Endothelial cell (in vitro differentiated cells): ENCODE results near the gene SLC12A8. TPM values are rescaled to one million over a fixed set of nuclear protein-coding genes. Genes with fewer than 3 reads are reported as not detected.

Source experiments
- DNase-seq: peaks from one replicate; pipeline ENCODE4 v3.0.0; 2021; ENCODE audit warnings: low spot score
- H3K27ac Mint-ChIP-seq: one replicate; pipeline ENCODE4 v1.8.0; 2021; ENCODE audit warnings: mixed read lengths, inconsistent platforms; ENCODE audit not compliant: unreplicated experiment
- H3K27me3 Mint-ChIP-seq: one replicate; pipeline ENCODE4 v1.8.0; 2021; ENCODE audit warnings: mild to moderate bottlenecking, moderate library complexity, mixed read lengths, inconsistent platforms; ENCODE audit not compliant: unreplicated experiment
- H3K36me3 Mint-ChIP-seq: one replicate; pipeline ENCODE4 v1.8.0; 2021; ENCODE audit warnings: mild to moderate bottlenecking, low read depth, mixed read lengths, inconsistent platforms; ENCODE audit not compliant: unreplicated experiment
- H3K4me1 Mint-ChIP-seq: one replicate; pipeline ENCODE4 v1.8.0; 2021; ENCODE audit warnings: mild to moderate bottlenecking, mixed read lengths, inconsistent platforms; ENCODE audit not compliant: unreplicated experiment
- H3K4me3 Mint-ChIP-seq: one replicate; pipeline ENCODE4 v1.8.0; 2021; ENCODE audit warnings: mild to moderate bottlenecking, mixed read lengths, inconsistent platforms; ENCODE audit not compliant: unreplicated experiment
- H3K9me3 Mint-ChIP-seq: one replicate; pipeline ENCODE4 v1.8.0; 2021; ENCODE audit warnings: mixed read lengths, inconsistent platforms; ENCODE audit not compliant: unreplicated experiment
- CTCF ChIP-seq: fragments of 200-600 bp; sonication (generic); IDR thresholded peaks from one replicate; pipeline ENCODE4 v1.5.0; 2021; ENCODE audit warnings: antibody characterized with exemption; ENCODE audit not compliant: unreplicated experiment
- microRNA-seq: library from miRNA; unstranded; fragments of <30 nt; microRNA quantifications from one replicate; pipeline ENCODE4, GENCODE V29; 2020; ENCODE audit not compliant: unreplicated experiment
- total RNA-seq: library from RNA; stranded (reverse); fragmentation: NEBNext Ultra II Directional; extraction: Animal tissue kit (Norgen Biotek cat#: 25700); gene quantifications from one replicate; pipeline ENCODE4 v1.2.1, GENCODE V29; 2021; ENCODE audit not compliant: unreplicated experiment

SLC12A8 gene
- total RNA-seq, 1 donor from 2014 or later: 0.54 TPM

- Mint-ChIP-seq H3K36me3 (peaks cover 9% of the 10 kb centered on the region), H3K27ac (no peak overlapping the region), H3K4me1 (peaks cover 15% of the 10 kb centered on the region), H3K9me3 (peaks cover 3% of the 10 kb centered on the region), H3K27me3 (no peaks in the 10 kb centered on the region), H3K4me3 (no peak overlapping the region)
- TF ChIP-seq CTCF: no peak
- no peak for DNase-seq
Observed at GRCh38 chr3:125033616-125034015, 178.9 kb downstream of the SLC12A8 start.

GRCh38 chr3:125033135-125033534, 179.4 kb downstream of the SLC12A8 start:
- peaks cover 3% of the 10 kb centered on the region for H3K9me3 Mint-ChIP-seq
- H3K4me1 Mint-ChIP-seq: peaks cover 14% of the 10 kb centered on the region
- H3K4me3 Mint-ChIP-seq: no peak overlapping the region
- DNase-seq: no peak
- no peak for TF ChIP-seq CTCF
- H3K36me3 Mint-ChIP-seq: peaks cover 14% of the 10 kb centered on the region
- H3K27me3 Mint-ChIP-seq: peaks cover 2% of the 10 kb centered on the region
- no peak overlapping the region for H3K27ac Mint-ChIP-seq

- peaks cover 2% of the 10 kb centered on the region for H3K27me3 Mint-ChIP-seq
- H3K9me3 Mint-ChIP-seq: peaks cover 3% of the 10 kb centered on the region
- TF ChIP-seq CTCF: no peak
- H3K27ac Mint-ChIP-seq: no peak overlapping the region
- peaks cover 14% of the 10 kb centered on the region for H3K4me1 Mint-ChIP-seq
- no peak overlapping the region for H3K4me3 Mint-ChIP-seq
- H3K36me3 Mint-ChIP-seq: peaks cover 16% of the 10 kb centered on the region
- DNase-seq: no peak
Observed at GRCh38 chr3:125032683-125033082, 179.9 kb downstream of the SLC12A8 start.

Small RNA genes lying within 50 kb of the gene (microRNA-seq; reads per million reads assigned to microRNA genes)
- 0.28 reads per million for gene MIR5092

Other genes with a start within 250 kb of the SLC12A8 start
- gene HEG1, start 156.8 kb downstream of the SLC12A8 start, total RNA-seq: 17.1 TPM
- 34.3 TPM for gene ZNF148, start 162.6 kb upstream of the SLC12A8 start, total RNA-seq